ENCODE data around the gene ZNF175.
"Not testable (repeated sequence)": the region's sequence is repeated elsewhere in the genome, so short reads cannot be mapped to it uniquely, and the experiment has no call there.

ZNF175 gene

GRCh38 chr19:51593138-51593890 is 22.2 kb downstream of the ZNF175 start:
- DNase-seq: no peak

- DNase-seq: peak; percentile 95 to 96
Measured at GRCh38 chr19:51593969-51594773, 23.1 kb downstream of the ZNF175 start.

- DNase-seq: no peak
Measured at GRCh38 chr19:51594774-51595109, 23.7 kb downstream of the ZNF175 start.

GRCh38 chr19:51595190-51596175 is 24.4 kb downstream of the ZNF175 start:
- DNase-seq: no peak

GRCh38 chr19:51598159-51598915 is 27.3 kb downstream of the ZNF175 start:
- no peak for DNase-seq

- DNase-seq: no peak
Measured at GRCh38 chr19:51599084-51599483, 28.0 kb downstream of the ZNF175 start.

GRCh38 chr19:51600940-51601580 is 30.0 kb downstream of the ZNF175 start:
- DNase-seq: no peak

GRCh38 chr19:51602189-51602854 is 31.2 kb downstream of the ZNF175 start:
- no peak for DNase-seq

- no peak for DNase-seq
Measured at GRCh38 chr19:51607077-51607476, 36.0 kb downstream of the ZNF175 start.

- peak in 1 of 2 donors; percentile 39 for DNase-seq
Measured at GRCh38 chr19:51607920-51608562, 37.0 kb downstream of the ZNF175 start.

GRCh38 chr19:51610576-51610975 is 39.5 kb downstream of the ZNF175 start:
- DNase-seq: no peak

- DNase-seq: no peak
Measured at GRCh38 chr19:51614789-51615188, 43.7 kb downstream of the ZNF175 start.

- DNase-seq: no peak
Measured at GRCh38 chr19:51615991-51616390, 44.9 kb downstream of the ZNF175 start.

- no peak for DNase-seq
Measured at GRCh38 chr19:51621178-51621577, 50.1 kb downstream of the ZNF175 start.

- no peak for DNase-seq
Measured at GRCh38 chr19:51626675-51627074, 55.6 kb downstream of the ZNF175 start.

GRCh38 chr19:51627491-51628138 is 56.5 kb downstream of the ZNF175 start:
- DNase-seq: no peak

- DNase-seq: no peak
Measured at GRCh38 chr19:51628153-51628939, 57.3 kb downstream of the ZNF175 start.

GRCh38 chr19:51630315-51630714 is 59.2 kb downstream of the ZNF175 start, which contains the start of gene SIGLEC5:
TSS of gene SIGLEC5 (minus strand) at chr19:51630401. CDS start at chr19:51630335, 66 bp downstream.
- DNase-seq: not testable (repeated sequence)

- no peak for DNase-seq
Measured at GRCh38 chr19:51632126-51632525, 61.0 kb downstream of the ZNF175 start.
